Mesendoderm (in vitro differentiated cells): ENCODE results near the gene SIRT7.
A peak's percentile ranks its signal among the peaks of the same experiment; 100 is the strongest.

ENCODE experiments used
- DNase-seq: peaks from one replicate; pipeline ENCODE4 v3.0.0; 2013
- H2AK5ac ChIP-seq: 2 replicates; pipeline ENCODE4 v1.6.1; 2013; ENCODE audit warnings: low read length, inconsistent platforms
- H2BK120ac ChIP-seq: 2 replicates; pipeline ENCODE4 v1.6.1; 2013; ENCODE audit warnings: low read depth, mild to moderate bottlenecking, low read length, moderate library complexity, mixed read lengths
- H2BK15ac ChIP-seq: replicated peaks from 2 replicates; pipeline ENCODE4 v1.6.1; 2013; ENCODE audit warnings: low read depth, mild to moderate bottlenecking, moderate library complexity
- H2BK5ac ChIP-seq: 2 replicates; pipeline ENCODE4 v1.6.1; 2013; ENCODE audit warnings: low read length, inconsistent platforms
- H3K18ac ChIP-seq: 2 replicates; pipeline ENCODE4 v1.6.1; 2013; ENCODE audit warnings: mild to moderate bottlenecking, low read length, mixed read lengths
- H3K23ac ChIP-seq: one replicate; pipeline ENCODE4 v1.6.1; 2013; ENCODE audit warnings: low read length
- H3K27ac ChIP-seq: 2 replicates; pipeline ENCODE4 v1.5.1; 2013; ENCODE audit warnings: low read depth, mild to moderate bottlenecking, inconsistent platforms, low read length, moderate library complexity
- H3K27me3 ChIP-seq: 2 replicates; pipeline ENCODE4 v1.6.1; 2013; ENCODE audit warnings: low read length, control low read depth, mild to moderate bottlenecking, inconsistent platforms; ENCODE audit not compliant: insufficient read depth, poor library complexity
- H3K36me3 ChIP-seq: 2 replicates; pipeline ENCODE4 v1.6.1; 2013; ENCODE audit warnings: low read length, inconsistent platforms; ENCODE audit not compliant: control insufficient read depth, insufficient read depth
- H3K4ac ChIP-seq: one replicate; pipeline ENCODE4 v1.6.1; 2013; ENCODE audit warnings: low read depth, mild to moderate bottlenecking, low read length, moderate library complexity
- H3K4me1 ChIP-seq: 2 replicates; pipeline ENCODE4 v1.6.1; 2013; ENCODE audit warnings: low read depth, low read length, inconsistent platforms; ENCODE audit not compliant: control insufficient read depth
- H3K4me2 ChIP-seq: 2 replicates; pipeline ENCODE4 v1.6.1; 2013; ENCODE audit warnings: low read length
- H3K4me3 ChIP-seq: 2 replicates; pipeline ENCODE4 v1.5.1; 2013; ENCODE audit warnings: mild to moderate bottlenecking, low read length
- H3K56ac ChIP-seq: one replicate; pipeline ENCODE4 v1.6.1; 2013; ENCODE audit warnings: low read length
- H3K79me1 ChIP-seq: 2 replicates; pipeline ENCODE4 v1.6.1; 2013; ENCODE audit warnings: low read length, inconsistent platforms
- H3K79me2 ChIP-seq: 2 replicates; pipeline ENCODE4 v1.6.1; 2013; ENCODE audit warnings: mild to moderate bottlenecking, low read length; ENCODE audit not compliant: control insufficient read depth, insufficient read depth
- H3K9ac ChIP-seq: 2 replicates; pipeline ENCODE4 v1.6.1; 2013; ENCODE audit warnings: low read length, inconsistent platforms
- H4K5ac ChIP-seq: one replicate; pipeline ENCODE4 v1.6.1; 2013; ENCODE audit warnings: low read length
- H4K8ac ChIP-seq: one replicate; pipeline ENCODE4 v1.6.1; 2013; ENCODE audit warnings: low read depth, mild to moderate bottlenecking, control low read depth, low read length, moderate library complexity
- WGBS: extraction: QIAGEN DNeasy Blood & Tissue Kit; methylation state at CpG from one replicate; pipeline ENCODE4 v1.1.7; 2013; ENCODE audit warnings: low lambda C conversion rate, missing lambda C conversion rate; ENCODE audit not compliant: insufficient coverage; ENCODE audit errors: extremely low coverage; 5-methylcytosine and 5-hydroxymethylcytosine counted together

Gene SIRT7

GRCh38 chr17:81867170-81867990 is 50.6 kb downstream of the SIRT7 start:
- Histone ChIP-seq H4K8ac (no peak overlapping the region), H4K5ac (no peak overlapping the region), H3K36me3 (peaks cover 2% of the 10 kb centered on the region), H3K4ac (no peak overlapping the region), H3K79me1 (peaks cover 17% of the 10 kb centered on the region), H3K23ac (no peak overlapping the region), H2BK5ac (no peak overlapping the region), H2AK5ac (no peak overlapping the region), H3K4me1 (no peaks in the 10 kb centered on the region), H3K27me3 (no peaks in the 10 kb centered on the region), H3K9ac (peak overlapping the region; percentile 12), H3K27ac (peak overlapping the region; percentile 5), H3K79me2 (peaks cover 11% of the 10 kb centered on the region), H3K18ac (no peak overlapping the region), H2BK15ac (no peak overlapping the region), H3K4me3 (no peak overlapping the region), H2BK120ac (no peak overlapping the region), H3K4me2 (no peak overlapping the region), H3K56ac (peak overlapping the region; percentile 57)
- DNase-seq = peak; percentile 79
- WGBS = no CpG with 5 or more reads among the region's 23 CpGs

GRCh38 chr17:81866440-81867169 is 51.4 kb downstream of the SIRT7 start:
- no peak overlapping the region for H2BK5ac ChIP-seq
- peaks cover 2% of the 10 kb centered on the region for H3K36me3 ChIP-seq
- no peaks in the 10 kb centered on the region for H3K27me3 ChIP-seq
- H3K4me2 ChIP-seq = no peak overlapping the region
- H3K23ac ChIP-seq = no peak overlapping the region
- no peak overlapping the region for H4K8ac ChIP-seq
- peak overlapping the region; percentile 6 for H3K56ac ChIP-seq
- no peak overlapping the region for H2AK5ac ChIP-seq
- no peak overlapping the region for H3K4ac ChIP-seq
- no peaks in the 10 kb centered on the region for H3K4me1 ChIP-seq
- no peak overlapping the region for H3K9ac ChIP-seq
- no peak overlapping the region for H2BK15ac ChIP-seq
- peaks cover 13% of the 10 kb centered on the region for H3K79me2 ChIP-seq
- WGBS = no CpG with 5 or more reads among the region's 18 CpGs
- no peak overlapping the region for H4K5ac ChIP-seq
- no peak overlapping the region for H3K18ac ChIP-seq
- DNase-seq = no peak
- no peak overlapping the region for H2BK120ac ChIP-seq
- H3K27ac ChIP-seq = no peak overlapping the region
- peaks cover 17% of the 10 kb centered on the region for H3K79me1 ChIP-seq
- no peak overlapping the region for H3K4me3 ChIP-seq

- Histone ChIP-seq H2BK15ac (no peak overlapping the region), H3K56ac (no peak overlapping the region), H3K18ac (no peak overlapping the region), H4K5ac (no peak overlapping the region), H3K4me2 (no peak overlapping the region), H2BK5ac (no peak overlapping the region), H3K4me3 (no peak overlapping the region), H3K4ac (no peak overlapping the region), H2AK5ac (no peak overlapping the region), H3K79me1 (peaks cover 19% of the 10 kb centered on the region), H3K23ac (no peak overlapping the region), H3K27ac (no peak overlapping the region), H2BK120ac (no peak overlapping the region), H3K4me1 (no peaks in the 10 kb centered on the region), H3K9ac (no peak overlapping the region), H3K27me3 (no peaks in the 10 kb centered on the region), H3K79me2 (peaks cover 15% of the 10 kb centered on the region), H3K36me3 (peaks cover 2% of the 10 kb centered on the region), H4K8ac (no peak overlapping the region)
- no peak for DNase-seq
- no CpG with 5 or more reads among the region's 18 CpGs for WGBS
Observed at GRCh38 chr17:81865733-81866439, 52.1 kb downstream of the SIRT7 start.

- H3K4me2 ChIP-seq = no peak overlapping the region
- no peak overlapping the region for H4K8ac ChIP-seq
- no peaks in the 10 kb centered on the region for H3K4me1 ChIP-seq
- H3K56ac ChIP-seq = no peak overlapping the region
- no peak overlapping the region for H2BK120ac ChIP-seq
- H3K18ac ChIP-seq = no peak overlapping the region
- no peak overlapping the region for H3K4ac ChIP-seq
- peaks cover 17% of the 10 kb centered on the region for H3K79me1 ChIP-seq
- DNase-seq = no peak
- H3K23ac ChIP-seq = no peak overlapping the region
- no peak overlapping the region for H4K5ac ChIP-seq
- no peak overlapping the region for H3K9ac ChIP-seq
- no peak overlapping the region for H3K27ac ChIP-seq
- no peak overlapping the region for H2AK5ac ChIP-seq
- no CpG with 5 or more reads among the region's 8 CpGs for WGBS
- peaks cover 13% of the 10 kb centered on the region for H3K79me2 ChIP-seq
- no peak overlapping the region for H3K4me3 ChIP-seq
- H3K36me3 ChIP-seq = peaks cover 2% of the 10 kb centered on the region
- no peak overlapping the region for H2BK15ac ChIP-seq
- no peaks in the 10 kb centered on the region for H3K27me3 ChIP-seq
- no peak overlapping the region for H2BK5ac ChIP-seq
Observed at GRCh38 chr17:81865358-81865732, 52.6 kb downstream of the SIRT7 start.

- Histone ChIP-seq H3K9ac (no peak overlapping the region), H4K8ac (no peak overlapping the region), H3K23ac (no peak overlapping the region), H3K27me3 (no peaks in the 10 kb centered on the region), H3K4me2 (no peak overlapping the region), H2BK15ac (no peak overlapping the region), H2BK5ac (no peak overlapping the region), H3K79me2 (peaks cover 18% of the 10 kb centered on the region), H3K56ac (no peak overlapping the region), H4K5ac (no peak overlapping the region), H2BK120ac (no peak overlapping the region), H3K4me1 (no peaks in the 10 kb centered on the region), H3K4ac (no peak overlapping the region), H3K27ac (no peak overlapping the region), H3K79me1 (peaks cover 14% of the 10 kb centered on the region), H3K18ac (no peak overlapping the region), H3K4me3 (no peak overlapping the region), H2AK5ac (no peak overlapping the region), H3K36me3 (peaks cover 2% of the 10 kb centered on the region)
- no CpG with 5 or more reads among the region's 9 CpGs for WGBS
- DNase-seq = peak; percentile 52
Observed at GRCh38 chr17:81863833-81864768, 53.9 kb downstream of the SIRT7 start.
